ENCODE data around the gene CYB561D2.

CYB561D2 gene

GRCh38 chr3:50341537-50341936 is 9.1 kb upstream of the CYB561D2 start:
- H3K27me3 ChIP-seq, result peaks cover 0 to 47% (median 26%) of the 10 kb centered on the region in 11 experiments; a peak in 15 of 22 replicates
- peak overlapping the region; percentile 85 to 98 (median 95); a peak in 21 of 22 replicates for H3K9ac ChIP-seq
- peaks cover 0 to 7% (median under 1%) of the 10 kb centered on the region in 11 experiments; a peak in 7 of 22 replicates for H3K36me3 ChIP-seq
- H3K9me3 ChIP-seq (replicated peaks in 1 of 11), result no peaks in the 10 kb centered on the region
- no peak for TF ChIP-seq Cebpa-rat (IDR thresholded peaks at IDR 0.05)
- peak overlapping the region in 9 of 10 experiments; percentile 58 to 92 (median 88); a peak in 18 of 20 replicates for H3K4me3 ChIP-seq
- H3K4me2 ChIP-seq, result peak overlapping the region; percentile 87 to 100 (median 98)
- peak overlapping the region in 10 of 11 experiments; percentile 87 to 99 (median 96); a peak in 18 of 22 replicates for H3K27ac ChIP-seq
- H4K20me1 ChIP-seq, result peaks cover 5 to 7% (median 5%) of the 10 kb centered on the region in 11 experiments; a peak in 21 of 22 replicates
- H3K4me1 ChIP-seq, result peaks cover 61 to 78% (median 72%) of the 10 kb centered on the region in 10 experiments

- Histone ChIP-seq H3K9me3 (replicated peaks in 1 of 11) (no peaks in the 10 kb centered on the region), H3K4me2 (peak overlapping the region; percentile 87 to 100 (median 98); a peak in 20 of 22 replicates), H3K4me1 (peaks cover 61 to 83% (median 74%) of the 10 kb centered on the region in 10 experiments), H3K36me3 (peaks cover 0 to 3% (median 0%) of the 10 kb centered on the region in 11 experiments; a peak in 1 of 22 replicates), H3K27me3 (peaks cover 0 to 47% (median 26%) of the 10 kb centered on the region in 11 experiments; a peak in 15 of 22 replicates), H3K4me3 (peak overlapping the region in 5 of 10 experiments; percentile 77 to 92 (median 88); a peak in 9 of 20 replicates), H3K9ac (peak overlapping the region in 9 of 11 experiments; percentile 85 to 98 (median 95); a peak in 15 of 22 replicates), H4K20me1 (peaks cover 0 to 1% (median 0%) of the 10 kb centered on the region in 11 experiments; a peak in 6 of 22 replicates), H3K27ac (peak overlapping the region in 7 of 11 experiments; percentile 94 to 99 (median 97); a peak in 14 of 22 replicates)
- TF ChIP-seq Cebpa-rat (IDR thresholded peaks at IDR 0.05), result no peak
Measured at GRCh38 chr3:50341996-50342650, 8.5 kb upstream of the CYB561D2 start.

- peak overlapping the region; percentile 6 to 99 (median 95); a peak in 18 of 22 replicates for H3K4me2 ChIP-seq
- H3K9me3 ChIP-seq (replicated peaks in 1 of 11), result no peaks in the 10 kb centered on the region
- no peak for TF ChIP-seq Cebpa-rat (IDR thresholded peaks at IDR 0.05)
- peaks cover 0 to 6% (median 0%) of the 10 kb centered on the region in 11 experiments; a peak in 3 of 22 replicates for H4K20me1 ChIP-seq
- H3K4me1 ChIP-seq, result peaks cover 61 to 92% (median 79%) of the 10 kb centered on the region in 10 experiments
- H3K36me3 ChIP-seq, result peaks cover 0 to 7% (median 7%) of the 10 kb centered on the region in 11 experiments; a peak in 15 of 22 replicates
- peak overlapping the region in 4 of 11 experiments; percentile 12 to 96 (median 27); a peak in 4 of 22 replicates for H3K9ac ChIP-seq
- peaks cover 0 to 47% (median 26%) of the 10 kb centered on the region in 11 experiments; a peak in 15 of 22 replicates for H3K27me3 ChIP-seq
- peak overlapping the region in 6 of 11 experiments; percentile 94 to 99 (median 96); a peak in 10 of 22 replicates for H3K27ac ChIP-seq
- H3K4me3 ChIP-seq, result 0 out of 20 replicates have a peak overlapping the region, but pooled peaks of 1 of the 10 experiments have one; percentile 20
Measured at GRCh38 chr3:50342813-50343633, 7.6 kb upstream of the CYB561D2 start.

GRCh38 chr3:50345008-50345407 is 5.7 kb upstream of the CYB561D2 start:
- Histone ChIP-seq H3K36me3 (peaks cover 0 to 22% (median 18%) of the 10 kb centered on the region in 11 experiments; a peak in 19 of 22 replicates), H3K9ac (peak overlapping the region; percentile 36 to 67 (median 62); a peak in 15 of 22 replicates), H3K9me3 (replicated peaks in 1 of 11) (no peaks in the 10 kb centered on the region), H3K27ac (peak overlapping the region in 1 of 11 experiments; percentile 50; a peak in 1 of 22 replicates), H3K4me2 (peak overlapping the region; percentile 86 to 97 (median 93)), H3K4me1 (peaks cover 57 to 93% (median 75%) of the 10 kb centered on the region in 10 experiments), H3K27me3 (peaks cover 0 to 38% (median 21%) of the 10 kb centered on the region in 11 experiments; a peak in 15 of 22 replicates), H4K20me1 (peaks cover 0 to 13% (median 0%) of the 10 kb centered on the region in 11 experiments; a peak in 5 of 22 replicates), H3K4me3 (peak overlapping the region in 9 of 10 experiments; percentile 31 to 62 (median 49); a peak in 13 of 20 replicates)
- TF ChIP-seq Cebpa-rat (IDR thresholded peaks at IDR 0.05), result no peak

- Histone ChIP-seq H4K20me1 (peaks cover 0 to 13% (median 0%) of the 10 kb centered on the region in 11 experiments; a peak in 5 of 22 replicates), H3K4me3 (peak within 1 kb of the TSS; percentile 31 to 62 (median 48); a peak in 19 of 20 replicates), H3K36me3 (peaks cover 0 to 22% (median 18%) of the 10 kb centered on the region in 11 experiments; a peak in 19 of 22 replicates), H3K4me1 (peaks cover 55 to 94% (median 76%) of the 10 kb centered on the region in 10 experiments), H3K27me3 (peaks cover 0 to 31% (median 14%) of the 10 kb centered on the region in 11 experiments; a peak in 12 of 22 replicates), H3K9me3 (replicated peaks in 1 of 11) (no peaks in the 10 kb centered on the region), H3K4me2 (peak within 1 kb of the TSS; percentile 86 to 97 (median 93)), H3K9ac (peak within 1 kb of the TSS; percentile 36 to 67 (median 62); a peak in 20 of 22 replicates), H3K27ac (peak within 1 kb of the TSS in 6 of 11 experiments; percentile 4 to 64 (median 50); a peak in 10 of 22 replicates)
- TF ChIP-seq Cebpa-rat (IDR thresholded peaks at IDR 0.05), result no peak
Measured at GRCh38 chr3:50345586-50346234, 5.0 kb upstream of the CYB561D2 start, which contains the start of gene ZMYND10. Gene ZMYND10 (minus strand): TSS chr3:50345732. CDS start chr3:50345579, 153 bp downstream.

- TF ChIP-seq Cebpa-rat (IDR thresholded peaks at IDR 0.05), result no peak
Measured at GRCh38 chr3:50347187-50347813, 3.4 kb upstream of the CYB561D2 start.

GRCh38 chr3:50350213-50350526 is 492 bp upstream of the CYB561D2 start:
- peak overlapping the region in 10 of 11 experiments; percentile 81 to 93 (median 90); a peak in 21 of 22 replicates for H3K27ac ChIP-seq
- H3K4me1 ChIP-seq, result peaks cover 41 to 94% (median 74%) of the 10 kb centered on the region in 10 experiments
- peaks cover 23 to 60% (median 51%) of the 10 kb centered on the region in 11 experiments for H3K36me3 ChIP-seq
- no peaks in the 10 kb centered on the region for H3K9me3 ChIP-seq (replicated peaks in 1 of 11)
- peaks cover 0 to 14% (median 9%) of the 10 kb centered on the region in 11 experiments; a peak in 11 of 22 replicates for H3K27me3 ChIP-seq
- no peak for TF ChIP-seq Cebpa-rat (IDR thresholded peaks at IDR 0.05)
- H4K20me1 ChIP-seq, result peaks cover 29 to 55% (median 42%) of the 10 kb centered on the region in 11 experiments; a peak in 21 of 22 replicates
- peak overlapping the region; percentile 95 to 99 (median 98) for H3K4me2 ChIP-seq
- peak overlapping the region; percentile 60 to 82 (median 72) for H3K4me3 ChIP-seq
- H3K9ac ChIP-seq, result peak overlapping the region; percentile 82 to 91 (median 86)

More at GRCh38 chr3:50347187-50347813, 3.4 kb upstream of the CYB561D2 start:
- peaks cover 0 to 19% (median 11%) of the 10 kb centered on the region in 11 experiments; a peak in 11 of 22 replicates for H3K27me3 ChIP-seq
- peak overlapping the region in 4 of 11 experiments; percentile 7 to 29 (median 20); a peak in 4 of 22 replicates for H3K4me2 ChIP-seq
- H3K9me3 ChIP-seq (replicated peaks in 1 of 11), result no peaks in the 10 kb centered on the region
- no peak overlapping the region for H3K4me3 ChIP-seq
- H4K20me1 ChIP-seq, result peaks cover 4 to 26% (median 13%) of the 10 kb centered on the region in 11 experiments; a peak in 20 of 22 replicates
- H3K4me1 ChIP-seq, result peaks cover 54 to 94% (median 74%) of the 10 kb centered on the region in 10 experiments
- peaks cover 0 to 31% (median 25%) of the 10 kb centered on the region in 11 experiments; a peak in 21 of 22 replicates for H3K36me3 ChIP-seq
- peak overlapping the region in 1 of 11 experiments; percentile 11; a peak in 1 of 22 replicates for H3K27ac ChIP-seq
- H3K9ac ChIP-seq, result peak overlapping the region in 5 of 11 experiments; percentile 15 to 89 (median 18); a peak in 3 of 22 replicates
